Spinal cord (tissue), 10 donors: ENCODE results near the gene ATP6V0A4. TPM values are rescaled to one million over a fixed set of nuclear protein-coding genes. Genes with fewer than 3 reads are reported as not detected.
A peak's percentile ranks its signal among the peaks of the same experiment; 100 is the strongest.

Source experiments
- DNase-seq, 6 donors: peaks; one replicate each; pipeline versions ENCODE4 v3.0.0 to v3.0.0-alpha.2; 2013 to 2015; ENCODE audit warnings: low spot score in 6 of 6, low read depth in 4 of 6
- H3K27ac ChIP-seq: one replicate; pipeline ENCODE4 v1.5.1; 2013; ENCODE audit warnings: low read depth, low read length, control low read depth
- H3K27me3 ChIP-seq: one replicate; pipeline ENCODE4 v1.6.1; 2013; ENCODE audit warnings: low read length; ENCODE audit not compliant: control insufficient read depth, insufficient read depth
- H3K36me3 ChIP-seq: one replicate; pipeline ENCODE4 v1.6.1; 2013; ENCODE audit warnings: low read length; ENCODE audit not compliant: control insufficient read depth, insufficient read depth
- H3K4me1 ChIP-seq: one replicate; pipeline ENCODE4 v1.6.1; 2013; ENCODE audit warnings: low read length; ENCODE audit not compliant: control insufficient read depth, insufficient read depth
- H3K4me3 ChIP-seq: one replicate; pipeline ENCODE4 v1.5.1; 2013; ENCODE audit warnings: low read depth, low read length, control low read depth
- H3K9me3 ChIP-seq: one replicate; pipeline ENCODE4 v1.6.1; 2013; ENCODE audit warnings: low read length; ENCODE audit not compliant: control insufficient read depth, insufficient read depth
- WGBS: methylation state at CpG from one replicate; pipeline ENCODE4 v1.1.5; 2013; ENCODE audit warnings: missing lambda C conversion rate; ENCODE audit not compliant: insufficient coverage; 5-methylcytosine and 5-hydroxymethylcytosine counted together
- polyA plus RNA-seq, 2 donors: library from polyadenylated mRNA; unstranded; fragments of 120-200 nt; gene quantifications; one replicate each; pipeline ENCODE4 v1.2.1, GENCODE V29; 2013; ENCODE audit not compliant: insufficient read length in 2 of 2
- total RNA-seq, 2 donors: library from RNA; depleted of rRNA in 1 of 2; stranded (reverse); fragments of 120-200 nt in 1 of 2; fragments of >200 nt in 1 of 2; gene quantifications; one replicate each; pipeline versions ENCODE4 v1.2.3 to v1.2.4, GENCODE V29; 2013 to 2014
- donor health status: healthy.

ATP6V0A4 gene
- total and polyA plus RNA-seq, 4 donors = 1.3 to 2.6 (median 1.9) TPM

GRCh38 chr7:138668946-138669345 is 129.1 kb downstream of the ATP6V0A4 start:
- Histone ChIP-seq H3K27ac (no peak overlapping the region), H3K4me3 (no peak overlapping the region), H3K27me3 (no peaks in the 10 kb centered on the region), H3K36me3 (no peaks in the 10 kb centered on the region), H3K9me3 (no peaks in the 10 kb centered on the region), H3K4me1 (peaks cover 6% of the 10 kb centered on the region)
- WGBS = 100% methylated on average over 2 of the region's 3 CpGs
- DNase-seq = no peak

GRCh38 chr7:138668229-138668596 is 129.8 kb downstream of the ATP6V0A4 start:
- 83% methylated on average over 2 of the region's 2 CpGs for WGBS
- no peaks in the 10 kb centered on the region for H3K36me3 ChIP-seq

GRCh38 chr7:138667535-138668228 is 130.3 kb downstream of the ATP6V0A4 start:
- no peak for DNase-seq
- H3K27ac ChIP-seq = no peak overlapping the region
- no peaks in the 10 kb centered on the region for H3K9me3 ChIP-seq
- no peaks in the 10 kb centered on the region for H3K27me3 ChIP-seq
- H3K4me1 ChIP-seq = peaks cover 9% of the 10 kb centered on the region
- no peaks in the 10 kb centered on the region for H3K36me3 ChIP-seq
- 91% methylated on average over 3 of the region's 6 CpGs for WGBS
- no peak overlapping the region for H3K4me3 ChIP-seq

More at GRCh38 chr7:138668229-138668596, 129.8 kb downstream of the ATP6V0A4 start:
- no peak for DNase-seq
- Histone ChIP-seq H3K27me3 (no peaks in the 10 kb centered on the region), H3K4me1 (peaks cover 7% of the 10 kb centered on the region), H3K4me3 (no peak overlapping the region), H3K27ac (no peak overlapping the region), H3K9me3 (no peaks in the 10 kb centered on the region)

GRCh38 chr7:138666385-138666784 is 131.6 kb downstream of the ATP6V0A4 start:
- no peaks in the 10 kb centered on the region for H3K27me3 ChIP-seq
- DNase-seq = no peak

GRCh38 chr7:138665669-138666140 is 132.3 kb downstream of the ATP6V0A4 start:
- Histone ChIP-seq H3K4me1 (peaks cover 9% of the 10 kb centered on the region), H3K4me3 (no peak overlapping the region), H3K27me3 (no peaks in the 10 kb centered on the region), H3K9me3 (no peaks in the 10 kb centered on the region), H3K27ac (no peak overlapping the region), H3K36me3 (no peaks in the 10 kb centered on the region)
- WGBS = 51% methylated on average over 3 of the region's 4 CpGs
- DNase-seq = no peak

More at GRCh38 chr7:138666385-138666784, 131.6 kb downstream of the ATP6V0A4 start:
- H3K4me3 ChIP-seq = no peak overlapping the region
- H3K27ac ChIP-seq = no peak overlapping the region
- H3K36me3 ChIP-seq = no peaks in the 10 kb centered on the region
- H3K9me3 ChIP-seq = no peaks in the 10 kb centered on the region
- WGBS = 40% methylated on average over 1 of the region's 2 CpGs
- H3K4me1 ChIP-seq = peaks cover 9% of the 10 kb centered on the region

- H3K36me3 ChIP-seq = no peaks in the 10 kb centered on the region
- DNase-seq = peak in 1 of 6 donors; percentile 32
- 43% methylated on average over 1 of the region's 4 CpGs for WGBS
- no peaks in the 10 kb centered on the region for H3K27me3 ChIP-seq
- peaks cover 9% of the 10 kb centered on the region for H3K4me1 ChIP-seq
- no peak overlapping the region for H3K27ac ChIP-seq
- H3K4me3 ChIP-seq = no peak overlapping the region
- no peaks in the 10 kb centered on the region for H3K9me3 ChIP-seq
Measured at GRCh38 chr7:138665249-138665648, 132.7 kb downstream of the ATP6V0A4 start.

- Histone ChIP-seq H3K36me3 (no peaks in the 10 kb centered on the region), H3K27ac (peak overlapping the region; percentile 33), H3K27me3 (no peaks in the 10 kb centered on the region), H3K4me1 (peaks cover 9% of the 10 kb centered on the region), H3K4me3 (peak overlapping the region; percentile 64), H3K9me3 (no peaks in the 10 kb centered on the region)
- DNase-seq = peak in 2 of 6 donors; percentile 38 to 63
- WGBS = 15% methylated on average over 59 of the region's 59 CpGs
Measured at GRCh38 chr7:138663725-138664710, 134.0 kb downstream of the ATP6V0A4 start.

- no peaks in the 10 kb centered on the region for H3K9me3 ChIP-seq
- no peak for DNase-seq
- 83% methylated on average over 4 of the region's 6 CpGs for WGBS
- H3K27me3 ChIP-seq = no peaks in the 10 kb centered on the region
- H3K27ac ChIP-seq = no peak overlapping the region
- peaks cover 9% of the 10 kb centered on the region for H3K4me1 ChIP-seq
- H3K4me3 ChIP-seq = no peak overlapping the region
- H3K36me3 ChIP-seq = no peaks in the 10 kb centered on the region
Measured at GRCh38 chr7:138662991-138663320, 135.0 kb downstream of the ATP6V0A4 start.

GRCh38 chr7:138662076-138662990 is 135.7 kb downstream of the ATP6V0A4 start:
- H3K27me3 ChIP-seq = no peaks in the 10 kb centered on the region
- H3K36me3 ChIP-seq = no peaks in the 10 kb centered on the region
- H3K9me3 ChIP-seq = no peaks in the 10 kb centered on the region
- no peak for DNase-seq
- no peak overlapping the region for H3K4me3 ChIP-seq
- no peak overlapping the region for H3K27ac ChIP-seq
- 100% methylated on average over 1 of the region's 5 CpGs for WGBS
- peaks cover 9% of the 10 kb centered on the region for H3K4me1 ChIP-seq
